ENCODE results near the gene CNGA1.

The CNGA1 gene

DNA sequence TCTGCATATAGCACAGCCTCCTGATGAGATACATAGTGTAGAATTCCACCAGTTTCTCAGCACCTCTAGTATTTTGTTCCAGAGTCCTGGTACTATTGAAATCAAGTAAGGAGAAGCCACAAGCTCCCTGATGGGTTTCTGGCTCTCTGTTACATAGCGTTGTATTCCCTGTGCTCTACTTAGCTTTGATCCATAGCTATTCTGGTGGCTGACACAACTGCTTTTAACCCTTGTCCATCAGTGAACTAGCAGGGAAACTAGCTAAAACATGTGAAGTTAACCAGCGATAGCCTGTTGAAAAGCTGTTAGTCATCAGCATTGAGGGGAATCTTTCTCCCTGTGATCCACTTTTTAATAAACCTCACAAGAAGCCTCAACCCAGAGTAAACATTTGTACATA is 27.0 kb upstream of the CNGA1 start:
- Histone ChIP-seq H3K36me3 (ENCODE audit: control insufficient read depth, insufficient read depth, low read length) (no peaks in the 10 kb centered on the region), H3K4me1 (ENCODE audit: control insufficient read depth, insufficient read depth, low read length) (peaks cover 2% of the 10 kb centered on the region), H3K9me3 (ENCODE audit: control insufficient read depth, insufficient read depth, low read depth, low read length) (no peaks in the 10 kb centered on the region), H3K4me3 (ENCODE audit: low read depth, low read length) (no peak overlapping the region), H3K9ac (ENCODE audit: low read length) (no peak overlapping the region), H3K27ac (ENCODE audit: low read depth, low read length) (no peak overlapping the region), H3K27me3 (ENCODE audit: control insufficient read depth, insufficient read depth, low read length) (no peaks in the 10 kb centered on the region)

DNA sequence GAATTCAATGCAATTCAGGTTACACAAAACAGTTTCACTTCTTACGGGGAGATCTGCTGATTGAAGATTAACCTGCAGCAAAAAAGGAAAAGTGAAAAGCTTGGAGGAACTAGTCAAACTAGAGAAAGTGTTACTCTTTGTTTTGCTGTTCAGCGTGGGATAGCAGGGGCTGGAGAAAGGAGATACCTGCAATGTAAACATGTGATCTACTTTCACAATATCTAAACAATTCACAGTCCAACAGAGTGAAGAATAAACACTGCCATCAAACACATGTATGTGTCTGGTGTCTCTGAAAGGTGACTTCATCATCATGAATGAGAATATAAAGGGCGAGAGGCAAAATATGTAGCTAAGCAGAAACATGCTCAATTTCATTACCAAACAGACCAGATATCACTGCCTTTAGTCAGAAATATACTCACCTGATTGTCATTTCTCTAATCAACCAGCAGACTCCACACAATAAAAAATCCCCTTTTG is 26.5 kb upstream of the CNGA1 start:
- Histone ChIP-seq H3K27ac (ENCODE audit: low read depth, low read length) (no peak overlapping the region), H3K36me3 (ENCODE audit: control insufficient read depth, insufficient read depth, low read length) (no peaks in the 10 kb centered on the region), H3K4me1 (ENCODE audit: control insufficient read depth, insufficient read depth, low read length) (peaks cover 2% of the 10 kb centered on the region), H3K9ac (ENCODE audit: low read length) (no peak overlapping the region), H3K4me3 (ENCODE audit: low read depth, low read length) (no peak overlapping the region), H3K9me3 (ENCODE audit: control insufficient read depth, insufficient read depth, low read depth, low read length) (no peaks in the 10 kb centered on the region), H3K27me3 (ENCODE audit: control insufficient read depth, insufficient read depth, low read length) (no peaks in the 10 kb centered on the region)

DNA sequence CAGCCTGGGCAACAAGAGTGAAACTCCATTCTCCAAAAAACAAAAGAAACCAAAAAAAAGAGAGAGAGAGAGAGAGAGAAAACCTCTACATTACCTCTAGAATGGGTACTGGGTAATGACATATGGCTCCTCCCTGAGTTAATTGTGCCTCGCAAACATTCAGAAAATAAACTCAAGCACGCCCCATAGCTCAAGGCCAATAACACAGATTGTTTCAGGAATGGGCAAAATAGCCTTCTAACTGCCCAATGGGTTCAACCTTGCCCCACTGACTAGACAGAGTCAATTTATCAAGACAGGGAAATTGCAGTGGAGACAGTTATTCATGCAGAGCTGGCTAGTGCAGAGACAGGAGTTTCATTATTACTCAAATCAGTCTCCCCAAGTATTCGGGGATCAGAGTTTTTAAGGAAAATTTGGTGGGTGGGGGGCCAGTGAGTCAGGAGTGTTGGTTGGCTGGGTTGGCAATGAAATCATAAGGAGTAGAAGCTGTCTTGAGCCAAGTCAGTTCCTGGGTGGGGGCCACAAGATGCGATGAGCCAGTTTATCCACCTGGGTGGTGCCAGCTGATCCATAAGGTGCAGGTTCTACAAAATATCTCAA is 25.2 kb upstream of the CNGA1 start:
- Histone ChIP-seq H3K9me3 (ENCODE audit: control insufficient read depth, insufficient read depth, low read depth, low read length) (no peaks in the 10 kb centered on the region), H3K9ac (ENCODE audit: low read length) (no peak overlapping the region), H3K27me3 (ENCODE audit: control insufficient read depth, insufficient read depth, low read length) (no peaks in the 10 kb centered on the region), H3K36me3 (ENCODE audit: control insufficient read depth, insufficient read depth, low read length) (no peaks in the 10 kb centered on the region), H3K4me3 (ENCODE audit: low read depth, low read length) (no peak overlapping the region), H3K4me1 (ENCODE audit: control insufficient read depth, insufficient read depth, low read length) (peaks cover 2% of the 10 kb centered on the region; the same call in 1 of the 2 replicates), H3K27ac (ENCODE audit: low read depth, low read length) (no peak overlapping the region)

DNA sequence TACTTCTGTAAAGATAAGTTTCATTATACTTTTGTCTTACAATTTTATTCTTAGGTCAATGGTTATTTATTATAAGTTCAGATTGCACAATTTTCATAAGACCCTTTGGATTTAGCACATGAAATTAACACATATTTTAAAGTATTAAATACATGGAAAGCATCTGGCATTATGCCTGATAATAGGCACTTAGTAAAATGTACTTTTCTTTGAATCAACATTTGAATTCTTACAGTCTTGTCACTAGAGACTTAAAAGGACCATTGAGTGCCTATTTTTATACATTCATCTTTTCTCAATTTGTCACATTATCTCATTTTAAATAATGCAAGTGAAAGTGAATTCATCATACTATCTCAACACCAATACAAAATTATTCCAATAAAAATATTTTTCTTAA is 23.1 kb upstream of the CNGA1 start:
- no peaks in the 10 kb centered on the region for H3K9me3 ChIP-seq (ENCODE audit: control insufficient read depth, insufficient read depth, low read depth, low read length)
- H3K9ac ChIP-seq (ENCODE audit: low read length): no peak overlapping the region
- H3K4me3 ChIP-seq (ENCODE audit: low read depth, low read length): no peak overlapping the region
- no peaks in the 10 kb centered on the region for H3K27me3 ChIP-seq (ENCODE audit: control insufficient read depth, insufficient read depth, low read length)
- H3K27ac ChIP-seq (ENCODE audit: low read depth, low read length): no peak overlapping the region
- peaks cover 3% of the 10 kb centered on the region; the same call in 1 of the 2 replicates for H3K36me3 ChIP-seq (ENCODE audit: control insufficient read depth, insufficient read depth, low read length)
- peaks cover 2% of the 10 kb centered on the region; the same call in 1 of the 2 replicates for H3K4me1 ChIP-seq (ENCODE audit: control insufficient read depth, insufficient read depth, low read length)

DNA sequence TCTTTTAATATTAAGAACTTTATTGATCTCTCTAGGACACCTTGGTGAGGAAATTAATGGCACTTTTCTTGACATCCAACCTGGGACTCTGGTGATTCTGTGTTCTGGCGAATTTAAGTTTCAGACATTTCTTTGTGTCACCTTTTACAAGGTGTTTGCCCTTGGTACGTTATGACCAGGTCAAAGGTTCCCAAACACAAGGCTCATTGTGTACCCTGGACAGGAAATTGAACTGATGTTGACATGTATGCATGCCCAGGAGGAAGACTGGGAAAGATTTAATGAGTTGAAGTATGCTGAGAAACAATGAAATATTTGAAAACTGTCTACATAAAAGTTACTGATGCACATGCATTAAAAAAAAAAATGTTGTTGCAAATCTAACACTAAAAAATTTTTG is 22.2 kb upstream of the CNGA1 start:
- H3K9ac ChIP-seq (ENCODE audit: low read length): no peak overlapping the region
- H3K9me3 ChIP-seq (ENCODE audit: control insufficient read depth, insufficient read depth, low read depth, low read length): no peaks in the 10 kb centered on the region
- H3K27me3 ChIP-seq (ENCODE audit: control insufficient read depth, insufficient read depth, low read length): no peaks in the 10 kb centered on the region
- H3K4me1 ChIP-seq (ENCODE audit: control insufficient read depth, insufficient read depth, low read length): peaks cover 2% of the 10 kb centered on the region; the same call in 1 of the 2 replicates
- no peak overlapping the region for H3K27ac ChIP-seq (ENCODE audit: low read depth, low read length)
- no peak overlapping the region for H3K4me3 ChIP-seq (ENCODE audit: low read depth, low read length)
- peaks cover 4% of the 10 kb centered on the region; the same call in 1 of the 2 replicates for H3K36me3 ChIP-seq (ENCODE audit: control insufficient read depth, insufficient read depth, low read length)

DNA sequence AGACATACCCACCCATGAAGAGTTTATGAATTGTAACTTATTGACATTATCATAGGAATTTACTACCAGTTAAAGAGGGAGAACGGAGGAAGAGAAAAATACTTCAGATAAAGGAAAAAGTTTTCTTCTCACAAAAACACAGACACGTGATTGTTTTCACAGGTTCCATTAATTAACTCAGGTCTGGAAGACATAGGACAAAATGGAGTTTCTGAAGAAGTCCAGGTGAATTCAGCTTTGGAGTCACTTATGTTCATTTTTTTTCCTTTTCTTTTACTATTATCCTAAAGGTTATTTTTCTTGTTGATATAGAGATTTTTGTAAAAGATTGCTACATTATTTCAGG is 20.6 kb upstream of the CNGA1 start:
- H3K27me3 ChIP-seq (ENCODE audit: control insufficient read depth, insufficient read depth, low read length): no peaks in the 10 kb centered on the region
- no peak overlapping the region for H3K4me3 ChIP-seq (ENCODE audit: low read depth, low read length)
- peaks cover 4% of the 10 kb centered on the region; the same call in 1 of the 2 replicates for H3K36me3 ChIP-seq (ENCODE audit: control insufficient read depth, insufficient read depth, low read length)
- no peak overlapping the region for H3K27ac ChIP-seq (ENCODE audit: low read depth, low read length)
- no peak overlapping the region for H3K9ac ChIP-seq (ENCODE audit: low read length)
- H3K4me1 ChIP-seq (ENCODE audit: control insufficient read depth, insufficient read depth, low read length): peaks cover 2% of the 10 kb centered on the region; the same call in 1 of the 2 replicates
- no peaks in the 10 kb centered on the region for H3K9me3 ChIP-seq (ENCODE audit: control insufficient read depth, insufficient read depth, low read depth, low read length)

DNA sequence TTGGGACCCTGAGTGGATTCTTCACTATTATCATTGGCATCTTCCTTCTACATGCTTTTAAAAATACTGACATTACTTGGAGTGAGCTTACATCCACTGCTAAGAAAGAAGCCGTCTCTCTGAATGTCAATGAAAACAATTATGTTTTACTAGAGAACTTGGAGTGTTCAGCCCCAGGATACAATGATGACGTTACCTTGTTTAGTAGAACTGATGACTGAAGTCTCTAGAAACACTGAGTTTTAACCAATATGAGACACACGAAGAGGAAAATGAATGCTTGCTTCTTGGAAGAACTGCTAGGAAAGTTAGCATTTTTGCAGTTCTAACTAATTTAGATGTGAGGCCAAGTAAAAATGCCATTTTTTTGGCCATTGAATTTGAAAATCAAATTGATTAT is 19.5 kb upstream of the CNGA1 start:
- Histone ChIP-seq H3K4me3 (ENCODE audit: low read depth, low read length) (no peak overlapping the region), H3K9me3 (ENCODE audit: control insufficient read depth, insufficient read depth, low read depth, low read length) (no peaks in the 10 kb centered on the region), H3K4me1 (ENCODE audit: control insufficient read depth, insufficient read depth, low read length) (no peaks in the 10 kb centered on the region), H3K36me3 (ENCODE audit: control insufficient read depth, insufficient read depth, low read length) (peaks cover 4% of the 10 kb centered on the region; the same call in 1 of the 2 replicates), H3K27ac (ENCODE audit: low read depth, low read length) (no peak overlapping the region), H3K27me3 (ENCODE audit: control insufficient read depth, insufficient read depth, low read length) (no peaks in the 10 kb centered on the region), H3K9ac (ENCODE audit: low read length) (no peak overlapping the region)

DNA sequence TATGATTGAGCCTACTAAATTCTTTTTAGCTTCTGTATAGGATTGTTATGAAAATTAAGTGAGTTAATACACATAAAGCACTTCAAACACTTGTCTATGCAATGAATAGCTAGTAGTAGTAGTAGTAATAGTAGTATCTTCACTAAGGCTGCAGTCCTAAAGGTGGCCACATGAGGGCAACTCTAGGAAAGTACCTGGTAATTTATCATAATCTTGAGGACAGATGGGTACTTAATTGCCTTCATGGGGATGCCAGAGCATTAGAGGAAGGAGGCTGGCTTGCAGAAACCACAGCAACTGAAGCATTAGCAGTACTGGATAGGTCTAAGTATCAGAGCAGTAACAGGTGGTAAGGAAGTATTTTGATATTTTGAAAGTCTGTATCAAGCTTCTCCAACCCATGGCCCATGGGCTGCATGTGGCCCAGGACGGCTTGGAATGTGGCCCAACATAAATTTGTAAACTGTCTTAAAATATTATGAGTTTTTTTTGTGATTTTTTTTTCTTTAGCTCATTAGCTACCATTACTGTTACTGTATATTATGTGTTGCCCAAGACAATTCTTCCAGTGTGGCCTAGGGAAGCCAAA is 17.4 kb upstream of the CNGA1 start:
- Histone ChIP-seq H3K4me3 (ENCODE audit: low read depth, low read length) (no peak overlapping the region), H3K4me1 (ENCODE audit: control insufficient read depth, insufficient read depth, low read length) (peaks cover 17% of the 10 kb centered on the region), H3K27ac (ENCODE audit: low read depth, low read length) (no peak overlapping the region), H3K27me3 (ENCODE audit: control insufficient read depth, insufficient read depth, low read length) (no peaks in the 10 kb centered on the region), H3K9me3 (ENCODE audit: control insufficient read depth, insufficient read depth, low read depth, low read length) (no peaks in the 10 kb centered on the region), H3K9ac (ENCODE audit: low read length) (no peak overlapping the region), H3K36me3 (ENCODE audit: control insufficient read depth, insufficient read depth, low read length) (peaks cover 4% of the 10 kb centered on the region; the same call in 1 of the 2 replicates)

DNA sequence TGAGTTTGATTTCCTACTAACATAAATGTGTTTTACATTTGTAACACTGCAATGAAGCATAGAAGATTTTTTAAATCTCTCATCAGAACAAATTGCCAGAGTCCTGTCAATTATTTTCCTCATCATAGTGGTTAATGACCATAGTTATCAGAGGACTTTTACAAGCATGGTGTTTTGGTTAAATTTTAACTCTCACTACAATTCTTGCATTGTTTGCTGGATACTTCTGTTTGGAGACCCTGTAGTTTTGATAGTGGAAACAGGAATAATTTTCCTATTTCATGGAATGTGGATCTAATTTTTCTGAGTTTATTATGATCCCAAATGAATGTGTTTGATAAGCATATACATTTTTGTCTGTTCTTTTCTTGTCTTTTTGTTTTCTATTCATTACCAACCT is 16.9 kb upstream of the CNGA1 start:
- H3K36me3 ChIP-seq (ENCODE audit: control insufficient read depth, insufficient read depth, low read length): peaks cover 4% of the 10 kb centered on the region; the same call in 1 of the 2 replicates
- H3K27ac ChIP-seq (ENCODE audit: low read depth, low read length): no peak overlapping the region
- H3K27me3 ChIP-seq (ENCODE audit: control insufficient read depth, insufficient read depth, low read length): no peaks in the 10 kb centered on the region
- H3K9ac ChIP-seq (ENCODE audit: low read length): no peak overlapping the region
- no peaks in the 10 kb centered on the region for H3K9me3 ChIP-seq (ENCODE audit: control insufficient read depth, insufficient read depth, low read depth, low read length)
- H3K4me3 ChIP-seq (ENCODE audit: low read depth, low read length): no peak overlapping the region
- peaks cover 22% of the 10 kb centered on the region for H3K4me1 ChIP-seq (ENCODE audit: control insufficient read depth, insufficient read depth, low read length)

DNA sequence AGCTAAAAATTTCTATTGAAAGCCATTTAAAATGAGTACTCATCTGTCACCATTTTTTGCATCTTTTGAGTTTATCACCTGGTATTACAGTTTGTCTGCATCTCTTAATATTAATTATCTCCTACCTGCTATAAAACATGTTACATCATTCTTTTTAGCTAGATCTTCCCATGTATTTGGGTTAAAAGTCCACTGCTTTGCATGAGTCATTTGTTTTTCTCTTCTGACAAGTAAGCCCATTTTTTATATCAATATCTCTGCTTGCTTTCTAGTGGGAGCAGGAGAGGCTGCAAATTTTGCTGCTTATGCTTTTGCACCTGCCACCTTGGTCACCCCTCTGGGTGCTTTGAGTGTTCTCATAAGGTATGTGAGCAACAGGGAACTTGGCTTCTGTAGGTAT is 16.2 kb upstream of the CNGA1 start:
- Histone ChIP-seq H3K36me3 (ENCODE audit: control insufficient read depth, insufficient read depth, low read length) (peaks cover 9% of the 10 kb centered on the region), H3K4me3 (ENCODE audit: low read depth, low read length) (no peak overlapping the region), H3K9ac (ENCODE audit: low read length) (no peak overlapping the region), H3K27ac (ENCODE audit: low read depth, low read length) (no peak overlapping the region), H3K9me3 (ENCODE audit: control insufficient read depth, insufficient read depth, low read depth, low read length) (no peaks in the 10 kb centered on the region), H3K27me3 (ENCODE audit: control insufficient read depth, insufficient read depth, low read length) (no peaks in the 10 kb centered on the region), H3K4me1 (ENCODE audit: control insufficient read depth, insufficient read depth, low read length) (peaks cover 29% of the 10 kb centered on the region)

DNA sequence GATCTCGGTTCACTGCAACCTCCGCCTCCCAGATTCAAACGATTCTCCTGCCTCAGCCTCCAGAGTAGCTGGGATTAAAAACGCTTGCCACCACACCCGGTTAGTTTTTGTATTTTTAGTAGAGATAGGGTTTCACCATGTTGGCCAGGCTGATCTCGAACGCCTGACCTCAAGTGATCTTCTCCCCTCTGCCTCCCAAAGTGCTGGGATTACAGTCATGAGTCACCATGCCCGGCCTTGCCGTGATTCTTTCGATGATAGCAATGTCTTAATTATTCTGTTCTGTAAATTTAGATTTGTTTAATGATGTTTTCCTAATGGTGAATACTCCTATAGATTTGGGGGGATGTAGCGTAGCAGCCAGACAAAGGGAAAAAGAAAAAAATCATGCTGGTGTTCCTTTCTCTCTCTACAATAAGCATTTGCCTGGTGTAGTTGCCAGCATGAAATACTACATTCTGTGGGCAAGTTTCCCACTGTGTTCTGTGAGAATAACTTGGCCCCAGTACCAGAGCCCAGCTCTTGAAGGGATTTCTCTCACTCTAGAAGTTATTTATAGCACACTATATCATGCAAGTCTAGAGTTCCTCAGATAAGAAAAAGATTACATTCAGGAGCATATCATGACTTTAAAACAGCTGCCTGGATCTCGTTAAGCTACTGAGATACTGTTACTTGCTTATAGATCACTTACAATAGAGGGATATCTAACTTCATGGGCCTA is 15.5 kb upstream of the CNGA1 start:
- Histone ChIP-seq H3K4me3 (ENCODE audit: low read depth, low read length) (no peak overlapping the region), H3K9ac (ENCODE audit: low read length) (no peak overlapping the region), H3K27ac (ENCODE audit: low read depth, low read length) (no peak overlapping the region), H3K4me1 (ENCODE audit: control insufficient read depth, insufficient read depth, low read length) (peaks cover 31% of the 10 kb centered on the region), H3K36me3 (ENCODE audit: control insufficient read depth, insufficient read depth, low read length) (peaks cover 15% of the 10 kb centered on the region), H3K27me3 (ENCODE audit: control insufficient read depth, insufficient read depth, low read length) (no peaks in the 10 kb centered on the region), H3K9me3 (ENCODE audit: control insufficient read depth, insufficient read depth, low read depth, low read length) (no peaks in the 10 kb centered on the region)
